Measurements from ENCODE around the gene NOL9.

The NOL9 gene

GRCh38 chr1:6580593-6581409, 26.5 kb upstream of the NOL9 start:
- ChIA-PET CTCF (interaction anchor here (0.8 to 3.7 kb wide), 7 partner anchors 9 to 66 kb away, joined by 3 to 24 read pairs (median 8); partner anchors contain the start of genes KLHL21, NOL9 and TAS1R1), POLR2A (interaction anchor here (1.2 to 1.7 kb wide), 5 partner anchors 9 to 26 kb away, joined by 3 to 10 read pairs (median 3); partner anchors contain the start of genes KLHL21 and NOL9)
- TF ChIP-seq, protein P1, sequence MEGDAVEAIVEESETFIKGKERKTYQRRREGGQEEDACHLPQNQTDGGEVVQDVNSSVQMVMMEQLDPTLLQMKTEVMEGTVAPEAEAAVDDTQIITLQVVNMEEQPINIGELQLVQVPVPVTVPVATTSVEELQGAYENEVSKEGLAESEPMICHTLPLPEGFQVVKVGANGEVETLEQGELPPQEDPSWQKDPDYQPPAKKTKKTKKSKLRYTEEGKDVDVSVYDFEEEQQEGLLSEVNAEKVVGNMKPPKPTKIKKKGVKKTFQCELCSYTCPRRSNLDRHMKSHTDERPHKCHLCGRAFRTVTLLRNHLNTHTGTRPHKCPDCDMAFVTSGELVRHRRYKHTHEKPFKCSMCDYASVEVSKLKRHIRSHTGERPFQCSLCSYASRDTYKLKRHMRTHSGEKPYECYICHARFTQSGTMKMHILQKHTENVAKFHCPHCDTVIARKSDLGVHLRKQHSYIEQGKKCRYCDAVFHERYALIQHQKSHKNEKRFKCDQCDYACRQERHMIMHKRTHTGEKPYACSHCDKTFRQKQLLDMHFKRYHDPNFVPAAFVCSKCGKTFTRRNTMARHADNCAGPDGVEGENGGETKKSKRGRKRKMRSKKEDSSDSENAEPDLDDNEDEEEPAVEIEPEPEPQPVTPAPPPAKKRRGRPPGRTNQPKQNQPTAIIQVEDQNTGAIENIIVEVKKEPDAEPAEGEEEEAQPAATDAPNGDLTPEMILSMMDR (IDR thresholded peaks at IDR 0.05; ENCODE audit: control extremely low read depth, extremely low read depth, low read depth, missing control alignments): no peak
- DNase-seq (ENCODE audit: extremely low spot score): no peak

- POLR2A ChIA-PET: interaction anchor here (0.7 to 1.7 kb wide), 9 partner anchors 9 to 58 kb away, joined by 3 to 10 read pairs (median 3); partner anchors contain the start of genes KLHL21 and NOL9
- CTCF ChIA-PET: interaction anchor here (0.8 to 3.7 kb wide), 9 partner anchors 8 to 142 kb away, joined by 3 to 24 read pairs (median 5); partner anchors contain the start of genes KLHL21, NOL9 and TAS1R1
- TF ChIP-seq, protein P1 (IDR thresholded peaks at IDR 0.05; ENCODE audit: control extremely low read depth, extremely low read depth, low read depth, missing control alignments): no peak
- no peak for DNase-seq (ENCODE audit: extremely low spot score)
Measured at GRCh38 chr1:6580119-6580592, 25.8 kb upstream of the NOL9 start.

DNA sequence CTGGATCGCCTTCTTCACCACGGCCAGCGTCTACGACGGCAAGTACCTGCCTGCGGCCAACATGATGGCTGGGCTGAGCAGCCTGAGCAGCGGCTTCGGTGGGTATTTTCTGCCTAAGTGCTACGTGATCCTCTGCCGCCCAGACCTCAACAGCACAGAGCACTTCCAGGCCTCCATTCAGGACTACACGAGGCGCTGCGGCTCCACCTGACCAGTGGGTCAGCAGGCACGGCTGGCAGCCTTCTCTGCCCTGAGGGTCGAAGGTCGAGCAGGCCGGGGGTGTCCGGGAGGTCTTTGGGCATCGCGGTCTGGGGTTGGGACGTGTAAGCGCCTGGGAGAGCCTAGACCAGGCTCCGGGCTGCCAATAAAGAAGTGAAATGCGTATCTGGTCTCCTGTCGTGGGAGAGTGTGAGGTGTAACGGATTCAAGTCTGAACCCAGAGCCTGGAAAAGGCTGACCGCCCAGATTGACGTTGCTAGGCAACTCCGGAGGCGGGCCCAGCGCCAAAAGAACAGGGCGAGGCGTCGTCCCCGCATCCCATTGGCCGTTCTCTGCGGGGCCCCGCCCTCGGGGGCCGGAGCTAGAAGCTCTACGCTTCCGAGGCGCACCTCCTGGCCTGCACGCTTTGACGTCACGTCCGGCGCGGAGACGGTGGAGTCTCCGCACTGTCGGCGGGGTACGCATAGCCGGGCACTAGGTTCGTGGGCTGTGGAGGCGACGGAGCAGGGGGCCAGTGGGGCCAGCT, 25.2 kb upstream of the NOL9 start, which contains the start of gene ZBTB48:
Gene ZBTB48 (plus strand): TSS at position 621 of the 745 bp plus-strand sequence. CDS start 616 bp downstream, outside the sequence.
- CTCF ChIA-PET: interaction anchor here (1.0 to 3.7 kb wide), 8 partner anchors 8 to 142 kb away, joined by 3 to 24 read pairs (median 6); partner anchors contain the start of genes KLHL21, NOL9 and TAS1R1

DNA sequence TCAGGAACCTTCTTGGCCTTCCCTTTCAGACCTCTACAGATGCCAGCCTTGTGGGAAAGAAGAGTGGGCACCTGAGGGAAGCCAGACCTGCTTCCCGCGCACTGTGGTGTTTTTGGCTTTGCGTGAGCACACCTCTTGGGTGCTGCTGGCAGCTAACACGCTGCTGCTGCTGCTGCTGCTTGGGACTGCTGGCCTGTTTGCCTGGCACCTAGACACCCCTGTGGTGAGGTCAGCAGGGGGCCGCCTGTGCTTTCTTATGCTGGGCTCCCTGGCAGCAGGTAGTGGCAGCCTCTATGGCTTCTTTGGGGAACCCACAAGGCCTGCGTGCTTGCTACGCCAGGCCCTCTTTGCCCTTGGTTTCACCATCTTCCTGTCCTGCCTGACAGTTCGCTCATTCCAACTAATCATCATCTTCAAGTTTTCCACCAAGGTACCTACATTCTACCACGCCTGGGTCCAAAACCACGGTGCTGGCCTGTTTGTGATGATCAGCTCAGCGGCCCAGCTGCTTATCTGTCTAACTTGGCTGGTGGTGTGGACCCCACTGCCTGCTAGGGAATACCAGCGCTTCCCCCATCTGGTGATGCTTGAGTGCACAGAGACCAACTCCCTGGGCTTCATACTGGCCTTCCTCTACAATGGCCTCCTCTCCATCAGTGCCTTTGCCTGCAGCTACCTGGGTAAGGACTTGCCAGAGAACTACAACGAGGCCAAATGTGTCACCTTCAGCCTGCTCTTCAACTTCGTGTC, 24.5 kb upstream of the NOL9 start:
- ChIA-PET POLR2A (interaction anchor here (0.6 kb wide), 1 partner anchor 179 kb away, joined by 6 read pairs; no protein-coding TSS in a partner anchor), CTCF (interaction anchor here (1.1 to 3.7 kb wide), 3 partner anchors 24 to 141 kb away, joined by 3 to 24 read pairs (median 5); partner anchors contain the start of genes KLHL21, NOL9 and TAS1R1)
- TF ChIP-seq, protein P1 (IDR thresholded peaks at IDR 0.05; ENCODE audit: control extremely low read depth, extremely low read depth, low read depth, missing control alignments): no peak
- DNase-seq (ENCODE audit: extremely low spot score): no peak

More for the DNA sequence above, 25.2 kb upstream of the NOL9 start, which contains the start of gene ZBTB48:
- POLR2A ChIA-PET: interaction anchor here (0.6 to 1.7 kb wide), 10 partner anchors 9 to 179 kb away, joined by 3 to 10 read pairs (median 3); partner anchors contain the start of genes KLHL21 and NOL9
- peak; percentile 100 for DNase-seq (ENCODE audit: extremely low spot score)
- TF ChIP-seq, protein P1 (IDR thresholded peaks at IDR 0.05; ENCODE audit: control extremely low read depth, extremely low read depth, low read depth, missing control alignments): no peak

GRCh38 chr1:6577831-6578525, 23.7 kb upstream of the NOL9 start:
- DNase-seq (ENCODE audit: extremely low spot score): no peak
- CTCF ChIA-PET: interaction anchor here (1.1 to 3.7 kb wide), 3 partner anchors 10 to 25 kb away, joined by 4 to 24 read pairs (median 5); partner anchors contain the start of genes KLHL21, NOL9 and TAS1R1
- TF ChIP-seq, protein P1 (IDR thresholded peaks at IDR 0.05; ENCODE audit: control extremely low read depth, extremely low read depth, low read depth, missing control alignments): no peak
- POLR2A ChIA-PET: no interaction called here
